NB4 (cell line): ENCODE data around the gene NCOA3.

Source experiments
- MYC ChIP-seq: IDR thresholded peaks from 2 replicates; pipeline ENCODE4 v1.6.1; 2011; ENCODE audit warnings: low read depth, low read length
- POLR2A ChIP-seq: IDR thresholded peaks from 2 replicates; pipeline ENCODE4 v1.6.1; 2011; ENCODE audit warnings: mild to moderate bottlenecking; ENCODE audit not compliant: insufficient read length; ENCODE audit errors: extremely low read depth
- TF ChIP-seq, protein P1 (sequence below): IDR thresholded peaks from one replicate; pipeline ENCODE4 v1.5.1; 2012; ENCODE audit warnings: low read depth, low read length
- TF ChIP-seq, protein P2 (sequence below): IDR thresholded peaks from 2 replicates; pipeline ENCODE4 v1.6.1; 2011; ENCODE audit warnings: low read depth, low read length

DNA sequence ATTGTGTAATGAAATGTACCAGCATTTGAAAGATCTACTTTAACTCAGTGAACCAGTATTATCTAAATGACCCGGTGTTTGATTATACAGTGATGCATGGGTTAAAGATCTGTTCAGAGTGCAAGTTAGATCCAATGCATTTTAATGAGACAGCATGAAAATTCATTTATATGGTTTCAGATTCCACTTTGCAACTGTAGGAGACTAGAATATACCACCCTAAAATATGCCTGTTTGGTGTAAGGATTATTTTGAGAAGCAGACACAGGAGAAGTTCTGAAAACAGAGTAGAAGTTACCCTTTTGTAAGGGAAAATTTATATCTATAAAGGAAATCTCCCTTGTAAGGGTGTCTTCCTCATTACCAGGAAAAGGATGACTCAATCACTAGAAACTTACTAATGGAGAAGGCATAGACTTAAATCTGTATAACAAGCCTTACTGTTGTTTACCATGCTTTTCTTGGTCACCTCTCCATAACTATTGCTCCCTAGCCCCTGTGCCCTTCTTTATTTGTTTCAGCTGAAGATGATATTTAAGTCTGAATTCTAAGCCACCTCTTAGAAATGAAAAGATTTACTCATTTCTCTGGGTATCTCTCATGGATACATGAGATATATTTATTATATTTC is 105.4 kb downstream of the NCOA3 start:
- TF ChIP-seq POLR2A (no peak), MYC (no peak)
- TF ChIP-seq, protein P1, sequence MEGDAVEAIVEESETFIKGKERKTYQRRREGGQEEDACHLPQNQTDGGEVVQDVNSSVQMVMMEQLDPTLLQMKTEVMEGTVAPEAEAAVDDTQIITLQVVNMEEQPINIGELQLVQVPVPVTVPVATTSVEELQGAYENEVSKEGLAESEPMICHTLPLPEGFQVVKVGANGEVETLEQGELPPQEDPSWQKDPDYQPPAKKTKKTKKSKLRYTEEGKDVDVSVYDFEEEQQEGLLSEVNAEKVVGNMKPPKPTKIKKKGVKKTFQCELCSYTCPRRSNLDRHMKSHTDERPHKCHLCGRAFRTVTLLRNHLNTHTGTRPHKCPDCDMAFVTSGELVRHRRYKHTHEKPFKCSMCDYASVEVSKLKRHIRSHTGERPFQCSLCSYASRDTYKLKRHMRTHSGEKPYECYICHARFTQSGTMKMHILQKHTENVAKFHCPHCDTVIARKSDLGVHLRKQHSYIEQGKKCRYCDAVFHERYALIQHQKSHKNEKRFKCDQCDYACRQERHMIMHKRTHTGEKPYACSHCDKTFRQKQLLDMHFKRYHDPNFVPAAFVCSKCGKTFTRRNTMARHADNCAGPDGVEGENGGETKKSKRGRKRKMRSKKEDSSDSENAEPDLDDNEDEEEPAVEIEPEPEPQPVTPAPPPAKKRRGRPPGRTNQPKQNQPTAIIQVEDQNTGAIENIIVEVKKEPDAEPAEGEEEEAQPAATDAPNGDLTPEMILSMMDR, result no peak
- TF ChIP-seq, protein P2, sequence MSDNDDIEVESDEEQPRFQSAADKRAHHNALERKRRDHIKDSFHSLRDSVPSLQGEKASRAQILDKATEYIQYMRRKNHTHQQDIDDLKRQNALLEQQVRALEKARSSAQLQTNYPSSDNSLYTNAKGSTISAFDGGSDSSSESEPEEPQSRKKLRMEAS, result no peak
